ENCODE data around the gene HDAC11.
A peak's percentile ranks its signal among the peaks of the same experiment; 100 is the strongest.
"Not testable (repeated sequence)": the region's sequence is repeated elsewhere in the genome, so short reads cannot be mapped to it uniquely, and the experiment has no call there.

HDAC11 gene

DNA sequence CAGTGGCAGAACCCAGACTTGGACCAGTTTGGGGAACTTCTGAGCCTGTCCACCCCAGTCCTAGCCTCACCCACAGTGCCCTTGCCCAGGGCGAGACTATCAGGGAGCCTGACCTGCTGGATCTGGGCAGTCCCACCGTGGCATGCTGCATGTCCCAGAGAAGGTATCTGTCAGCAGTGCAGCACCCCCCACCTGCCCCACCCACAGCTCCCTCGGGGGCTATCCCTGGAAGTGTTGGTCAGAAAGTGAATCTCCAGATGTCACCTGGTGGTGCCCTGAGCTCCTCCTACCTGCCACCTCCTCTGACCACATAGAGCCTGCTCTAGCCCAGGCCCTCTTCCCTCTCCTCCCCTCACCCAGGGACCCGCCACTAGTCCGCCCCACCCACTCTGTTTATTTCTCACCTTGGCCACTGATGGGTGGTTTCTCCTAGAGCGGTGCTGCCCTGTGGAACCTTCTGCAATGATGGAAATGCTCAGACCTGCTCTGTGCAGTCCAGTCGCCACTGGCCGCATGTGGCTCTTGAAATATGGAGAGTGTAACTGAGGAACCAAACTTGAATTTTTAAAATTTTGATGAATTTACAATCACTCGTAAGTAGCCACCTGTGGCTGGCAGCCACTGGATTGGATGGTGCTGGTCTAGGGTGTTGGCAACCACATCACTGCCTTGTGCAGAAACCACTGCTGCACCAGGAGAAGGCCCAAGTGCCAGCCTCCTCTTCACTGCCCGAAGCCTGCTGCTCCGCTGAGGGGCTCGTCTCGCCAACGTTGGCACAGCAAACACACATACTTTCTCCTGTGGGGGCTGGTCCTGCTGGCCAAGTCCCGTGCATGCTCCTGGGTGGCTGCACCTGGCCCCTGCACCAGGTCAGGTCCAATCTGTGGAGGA lies 13.1 kb downstream of the HDAC11 start:
- DNase-seq (ENCODE audit: low read depth, low spot score), result no peak

DNA sequence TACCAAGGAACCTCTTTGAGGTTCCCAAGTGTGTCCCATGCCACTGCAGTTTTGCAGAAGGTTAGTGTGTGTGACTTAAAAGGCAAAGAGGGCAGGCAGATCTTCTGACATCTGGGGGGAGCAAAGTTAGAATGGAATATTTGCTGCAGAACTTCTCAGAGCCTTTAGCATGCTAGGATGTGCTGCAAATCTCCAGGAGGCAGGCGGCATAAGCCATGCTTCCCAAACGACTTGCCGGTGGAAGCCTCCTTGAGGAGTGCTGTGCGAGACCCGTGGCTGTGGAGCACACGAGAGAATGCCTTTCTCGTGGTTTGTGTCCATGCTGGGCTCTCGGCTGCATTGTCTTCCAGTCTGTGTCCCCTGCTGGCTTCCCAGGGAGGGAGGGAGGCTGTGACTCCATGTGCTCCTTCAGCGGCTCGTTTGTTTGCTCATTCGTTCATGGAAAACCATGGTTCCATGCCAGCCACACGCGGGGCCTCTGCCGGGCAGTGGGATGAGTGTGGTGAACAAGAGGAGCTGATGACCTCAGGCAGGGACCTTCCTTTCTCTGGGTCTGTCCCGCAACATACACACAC lies 13.8 kb downstream of the HDAC11 start:
- DNase-seq (ENCODE audit: low read depth, low spot score), result no peak

DNA sequence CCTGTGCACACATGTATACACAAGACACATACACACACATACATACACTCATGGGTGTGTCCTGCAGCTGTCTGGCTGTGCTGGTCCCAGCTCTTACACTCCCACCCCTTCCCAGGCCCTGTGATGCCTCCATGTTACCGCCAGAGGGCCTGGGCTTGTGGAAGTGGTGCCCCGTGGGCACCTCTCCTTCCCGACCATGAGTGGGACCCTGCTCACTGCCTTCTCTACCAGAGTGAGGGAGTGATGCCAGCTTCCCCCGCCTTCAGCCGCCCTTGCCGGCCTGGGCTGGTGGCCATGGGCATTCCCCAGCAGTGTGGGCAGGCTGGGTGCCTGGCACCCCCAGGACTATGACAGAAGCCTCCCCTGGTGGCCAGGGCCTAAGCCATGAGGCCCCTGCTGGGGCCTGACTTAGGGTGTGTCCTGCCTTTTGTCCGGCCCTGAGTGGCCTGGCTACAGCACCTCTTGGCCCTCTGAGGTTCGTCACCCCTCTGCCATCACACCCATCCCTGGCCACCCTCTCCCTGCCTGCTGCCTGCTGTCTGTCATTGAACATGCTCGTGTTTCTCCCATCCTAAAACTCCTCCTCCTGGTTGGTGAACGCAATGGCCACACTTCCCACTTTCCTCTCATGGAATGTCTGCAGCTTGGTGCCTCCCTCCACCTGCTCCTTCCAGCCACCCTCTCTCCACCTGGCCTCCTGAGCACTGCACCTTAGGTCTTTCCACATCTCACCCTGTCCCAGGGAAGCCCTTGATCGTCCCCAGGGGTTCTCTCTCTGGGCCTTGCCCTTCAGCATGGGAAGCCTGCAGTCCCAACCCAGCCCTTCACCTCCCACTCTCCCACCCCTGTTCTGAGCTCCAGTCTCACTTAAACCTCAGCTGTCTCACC lies 14.6 kb downstream of the HDAC11 start:
- DNase-seq (ENCODE audit: low read depth, low spot score), result no peak

GRCh38 chr3:13495351-13495813 lies 15.3 kb downstream of the HDAC11 start:
- DNase-seq (ENCODE audit: low read depth, low spot score), result no peak

- DNase-seq (ENCODE audit: low read depth, low spot score), result peak; percentile 47
Observed at GRCh38 chr3:13495921-13496723, 16.0 kb downstream of the HDAC11 start.

- DNase-seq (ENCODE audit: low read depth, low spot score), result no peak
Observed at GRCh38 chr3:13496879-13497278, 16.8 kb downstream of the HDAC11 start.

GRCh38 chr3:13497386-13497785 lies 17.3 kb downstream of the HDAC11 start:
- DNase-seq (ENCODE audit: low read depth, low spot score), result no peak

DNA sequence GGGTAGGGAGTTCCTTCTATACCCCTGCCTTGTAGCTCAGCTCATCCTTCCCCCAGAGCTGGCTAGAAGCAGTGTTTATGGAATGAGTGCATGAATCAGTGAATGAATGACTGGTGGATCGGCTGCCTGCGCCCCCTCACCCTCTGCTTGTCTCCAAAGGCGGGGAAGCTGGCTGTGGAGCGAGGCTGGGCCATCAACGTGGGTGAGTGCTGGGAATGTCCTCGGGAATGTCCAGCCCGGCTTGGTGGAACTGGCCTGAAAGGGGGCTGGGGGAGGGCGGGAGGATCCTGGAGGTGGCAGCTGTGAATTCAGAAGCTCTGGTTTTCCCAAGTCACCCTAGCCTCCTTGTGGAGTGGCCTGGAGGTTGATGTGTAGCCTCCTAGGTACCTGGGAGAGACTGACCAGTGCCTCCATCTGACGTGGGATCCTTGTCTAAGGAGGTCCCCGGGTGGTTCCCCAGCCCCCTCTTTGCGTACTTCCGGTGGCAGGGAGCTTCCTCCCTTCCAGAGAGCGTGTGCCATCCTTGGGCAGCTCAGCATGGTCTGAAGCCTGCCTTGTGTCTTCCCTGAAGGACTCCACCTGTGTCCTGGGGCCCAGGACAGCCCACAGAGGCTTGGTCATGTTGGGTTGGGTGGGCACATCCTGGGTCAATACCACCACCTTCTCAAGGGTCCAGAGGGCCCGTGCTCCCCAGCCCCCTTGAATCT lies 18.4 kb downstream of the HDAC11 start:
- no peak for DNase-seq (ENCODE audit: low read depth, low spot score)

DNA sequence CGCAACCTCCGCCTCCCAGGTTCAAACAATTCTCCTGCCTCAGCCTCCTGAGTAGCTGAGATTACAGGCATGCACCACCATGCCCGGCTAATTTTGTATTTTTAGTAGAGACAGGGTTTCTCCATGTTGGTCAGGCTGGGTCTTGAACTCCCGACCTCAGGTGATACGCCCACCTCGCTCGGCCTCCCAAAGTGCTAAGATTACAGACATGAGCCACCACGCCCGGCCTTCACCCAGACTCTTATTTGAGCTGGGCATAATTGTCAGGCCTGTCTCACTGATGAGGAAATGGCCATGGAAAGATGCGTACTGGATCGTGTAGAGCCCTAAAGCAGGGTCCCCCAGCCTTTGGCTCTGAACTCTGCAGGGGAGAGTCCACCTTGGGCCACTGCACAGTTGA lies 19.1 kb downstream of the HDAC11 start:
- not testable (repeated sequence) for DNase-seq (ENCODE audit: low read depth, low spot score)

- no peak for DNase-seq (ENCODE audit: low read depth, low spot score)
Observed at GRCh38 chr3:13500133-13500885, 20.2 kb downstream of the HDAC11 start.

DNA sequence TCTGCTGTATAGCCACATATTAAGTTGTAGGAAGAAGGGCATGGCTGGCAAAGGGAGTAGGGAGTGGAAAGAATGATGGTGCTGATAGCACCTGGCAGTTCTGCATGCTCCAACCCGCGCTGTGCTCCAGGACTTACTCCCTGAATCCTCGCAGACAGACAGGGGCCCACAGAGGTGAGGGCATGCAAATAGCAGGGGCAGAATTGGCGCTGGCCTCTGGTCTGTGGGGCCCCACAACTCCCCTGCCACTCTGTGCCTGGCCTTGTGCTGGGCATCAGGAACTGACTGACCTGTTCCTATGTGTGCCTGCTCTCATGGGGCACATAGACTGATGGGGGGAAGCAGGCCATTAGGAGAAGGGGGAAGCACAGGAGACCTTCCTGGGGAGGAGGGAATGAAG lies 20.9 kb downstream of the HDAC11 start:
- no peak for DNase-seq (ENCODE audit: low read depth, low spot score)

- no peak for DNase-seq (ENCODE audit: low read depth, low spot score)
Observed at GRCh38 chr3:13501521-13501920, 21.4 kb downstream of the HDAC11 start.

DNA sequence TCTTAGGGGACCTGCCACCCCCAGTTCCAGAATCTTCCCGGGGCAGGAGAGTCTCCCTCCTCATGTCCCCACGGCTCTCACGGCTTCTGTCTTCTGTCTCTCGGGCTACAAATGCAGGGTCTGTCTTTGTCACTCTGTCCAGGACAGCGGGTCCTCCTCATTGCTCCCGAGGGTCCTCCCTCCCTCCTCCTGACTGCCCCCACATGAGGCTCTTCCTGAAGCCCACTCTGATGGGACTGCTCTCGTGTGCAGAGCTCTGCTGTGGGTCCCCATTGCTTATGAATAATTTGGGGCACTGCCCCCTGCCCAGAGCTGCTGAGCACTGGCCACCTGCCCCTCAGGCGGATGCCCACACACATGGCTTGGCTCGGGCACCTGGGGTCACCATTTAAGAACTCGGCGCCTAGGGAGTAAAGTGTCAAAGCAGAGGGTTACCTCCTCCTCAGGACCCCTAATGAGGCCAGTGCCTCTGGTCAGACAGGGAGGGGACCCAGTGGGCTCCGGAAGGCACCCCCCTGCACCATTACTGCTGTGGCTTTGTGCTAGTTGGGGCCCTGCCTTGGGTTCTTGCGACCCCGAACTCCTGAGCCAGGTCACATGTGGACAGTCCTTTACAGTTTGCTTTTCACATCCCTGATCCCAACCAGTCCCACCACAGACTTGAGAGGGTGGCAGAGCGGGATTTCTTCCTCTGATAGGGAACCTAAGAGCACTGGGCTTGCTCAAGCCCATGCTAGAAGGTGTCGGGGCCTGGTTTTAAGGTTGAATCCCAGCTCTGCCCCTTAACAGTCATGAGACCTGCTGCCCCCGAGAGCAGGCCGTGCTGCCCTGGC lies 22.1 kb downstream of the HDAC11 start:
- no peak for DNase-seq (ENCODE audit: low read depth, low spot score)

DNA sequence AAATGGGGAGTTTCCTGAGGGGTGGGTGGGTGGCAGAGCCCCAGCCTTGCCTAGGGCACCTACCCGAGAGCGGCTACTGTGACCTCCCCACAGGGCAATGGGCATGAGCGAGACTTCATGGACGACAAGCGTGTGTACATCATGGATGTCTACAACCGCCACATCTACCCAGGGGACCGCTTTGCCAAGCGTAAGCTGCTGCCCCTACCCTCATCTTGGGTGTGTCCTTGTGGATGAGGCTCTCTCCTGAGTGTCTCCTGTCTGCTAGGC lies 22.6 kb downstream of the HDAC11 start:
- no peak for DNase-seq (ENCODE audit: low read depth, low spot score)

GRCh38 chr3:13504161-13504831 lies 24.2 kb downstream of the HDAC11 start:
- DNase-seq (ENCODE audit: low read depth, low spot score), result no peak

GRCh38 chr3:13505147-13506130 lies 25.3 kb downstream of the HDAC11 start:
- no peak for DNase-seq (ENCODE audit: low read depth, low spot score)

DNA sequence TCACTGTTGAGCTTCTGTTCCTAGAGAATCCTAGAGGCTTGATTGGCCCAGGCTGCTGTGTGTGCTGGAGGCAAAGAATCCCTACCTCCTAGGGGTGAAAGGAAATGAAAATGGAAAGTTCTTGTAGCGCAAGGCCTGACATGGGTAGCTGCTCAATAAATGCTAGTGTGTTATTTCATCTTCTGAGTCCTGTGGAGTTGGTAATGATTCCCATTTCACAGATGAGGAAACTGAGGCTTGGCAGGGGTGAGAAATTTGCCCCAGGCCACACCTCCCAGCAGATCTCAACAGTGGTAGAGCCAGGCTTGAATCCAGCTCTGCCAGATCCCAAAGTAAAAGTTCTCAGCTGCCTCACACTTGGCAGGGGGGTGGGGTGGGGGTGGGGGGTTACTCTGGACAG lies 26.1 kb downstream of the HDAC11 start:
- DNase-seq (ENCODE audit: low read depth, low spot score), result no peak

DNA sequence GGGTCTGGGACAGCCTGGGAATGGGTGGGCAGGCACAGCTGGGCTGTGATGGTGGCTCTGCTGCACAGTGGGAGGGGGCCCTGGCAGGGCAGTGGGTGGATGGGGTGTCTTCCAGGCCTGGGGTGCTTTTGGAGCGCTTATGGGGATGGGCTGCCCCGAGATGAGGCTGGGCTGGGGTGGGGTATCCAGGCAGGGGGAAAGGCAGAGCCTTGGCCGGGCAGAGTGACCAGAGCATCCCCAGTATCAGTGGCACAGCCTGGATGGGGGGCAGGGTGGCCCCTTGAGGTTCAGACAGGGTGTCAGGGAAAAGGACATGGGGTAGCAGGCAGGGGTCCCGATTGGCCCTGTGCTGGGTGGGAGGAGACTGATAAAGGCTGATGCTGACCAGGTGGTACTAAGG lies 26.6 kb downstream of the HDAC11 start:
- DNase-seq (ENCODE audit: low read depth, low spot score), result no peak

Measured in iPS DF 19.7 (cell line).